Sigmoid colon (tissue), 7 donors: Measurements from ENCODE around the gene RASA1. TPM values are rescaled to one million over a fixed set of nuclear protein-coding genes. Genes with fewer than 3 reads are reported as not detected.
"Not testable (repeated sequence)": the region's sequence is repeated elsewhere in the genome, so short reads cannot be mapped to it uniquely, and the experiment has no call there.

Source experiments
- DNase-seq: peaks from one replicate; pipeline ENCODE4 v3.0.0-alpha.2; 2019
- H3K27ac ChIP-seq, 4 donors: fragments of 200-600 bp; sonication (generic); one replicate each; pipeline ENCODE4 v1.5.1; 2016 to 2019; ENCODE audit warnings: mild to moderate bottlenecking in 1 of 4
- H3K27me3 ChIP-seq, 3 donors: fragments of 200-600 bp; sonication (generic); one replicate each; pipeline ENCODE4 v1.5.1; 2019; ENCODE audit warnings: mild to moderate bottlenecking in 1 of 3
- H3K36me3 ChIP-seq, 4 donors: fragments of 200-600 bp; sonication (generic); one replicate each; pipeline ENCODE4 v1.5.1; 2016 to 2019
- H3K4me1 ChIP-seq, 4 donors: fragments of 200-600 bp; sonication (generic); one replicate each; pipeline ENCODE4 v1.5.1; 2017 to 2019
- H3K4me3 ChIP-seq, 4 donors: fragments of 200-600 bp; sonication (generic); one replicate each; pipeline ENCODE4 v1.5.1; 2017 to 2019; ENCODE audit warnings: mild to moderate bottlenecking in 2 of 4, moderate library complexity in 1 of 4
- H3K9me3 ChIP-seq, 4 donors: fragments of 200-600 bp in 3 of 4; sonication (generic) in 3 of 4; one replicate each; pipeline versions ENCODE4 v1.5.1 to v1.6.1; 2013 to 2019
- CTCF ChIP-seq, 4 experiments: fragments of 450-650 bp in 3 of 4; fragments of 200-600 bp in 1 of 4; IDR thresholded peaks; one replicate each; pipeline ENCODE4 v1.5.1; 2016 to 2019; ENCODE audit warnings: antibody characterized with exemption in 4 of 4, mild to moderate bottlenecking in 3 of 4, moderate library complexity in 2 of 4
- EP300 ChIP-seq, 4 donors: sonication (generic); formaldehyde crosslinking; IDR thresholded peaks; one replicate each; pipeline ENCODE4 v1.6.1; 2017; ENCODE audit warnings: antibody characterized with exemption in 4 of 4
- POLR2A ChIP-seq, 2 donors: fragments of 450-650 bp; IDR thresholded peaks; one replicate each; pipeline ENCODE4 v1.6.1; 2016; ENCODE audit warnings: antibody characterized with exemption in 2 of 2, mild to moderate bottlenecking in 2 of 2, moderate library complexity in 2 of 2
- POLR2AphosphoS5 ChIP-seq, 4 donors: sonication (generic); formaldehyde crosslinking; IDR thresholded peaks; one replicate each; pipeline ENCODE4 v1.6.1; 2017; ENCODE audit warnings: antibody characterized with exemption in 4 of 4
- WGBS, 2 donors: extraction: QIAGEN DNeasy Blood & Tissue Kit; methylation state at CpG; one replicate each; pipeline ENCODE4 v1.1.7; 2013; 5-methylcytosine and 5-hydroxymethylcytosine counted together
- intact Hi-C: fragments of 100-400 bp; cut with DNase I; formaldehyde crosslinking; loops from one replicate; pipeline ENCODE4 v1.15.1; 2023
- polyA plus RNA-seq, 3 donors: library from polyadenylated mRNA; stranded (reverse); fragments of 200-250 nt; gene quantifications; one replicate each; pipeline ENCODE4 v1.2.3, GENCODE V29; 2013
- total RNA-seq, 4 donors: library from RNA; depleted of rRNA; stranded (reverse); fragments of >200 nt; gene quantifications; one replicate each; pipeline ENCODE4 v1.1.0, GENCODE V29; 2016
- donor health status: healthy with polysubstance abuse.
- donor health status: Bipolar disorder and iron deficiency.
- donor health status: healthy.

Gene RASA1
- total and polyA plus RNA-seq, 7 donors, result 9.0 to 30.0 (median 22.7) TPM

GRCh38 chr5:87300176-87300575 lies 32.5 kb downstream of the RASA1 start:
- peaks cover 0 to 18% (median 11%) of the 10 kb centered on the region in 4 donors for H3K4me1 ChIP-seq
- no peak for DNase-seq
- H3K27ac ChIP-seq, result no peak overlapping the region
- TF ChIP-seq POLR2A (IDR thresholded peaks at IDR 0.05), result no peak
- no peak for TF ChIP-seq EP300 (IDR thresholded peaks at IDR 0.05)
- H3K9me3 ChIP-seq, result no peaks in the 10 kb centered on the region
- H3K4me3 ChIP-seq, result no peak overlapping the region
- H3K27me3 ChIP-seq, result no peaks in the 10 kb centered on the region
- H3K36me3 ChIP-seq, result peaks cover 0 to 11% (median 1%) of the 10 kb centered on the region in 4 donors
- intact Hi-C loops, result no loop called here
- 93 to 96% methylated on average over 6 of the region's 6 CpGs for WGBS, 2 donors

- Histone ChIP-seq H3K36me3 (peaks cover 0 to 17% (median 6%) of the 10 kb centered on the region in 4 donors), H3K9me3 (no peaks in the 10 kb centered on the region), H3K27ac (no peak overlapping the region), H3K4me3 (no peak overlapping the region), H3K27me3 (no peaks in the 10 kb centered on the region), H3K4me1 (peaks cover 0 to 18% (median 11%) of the 10 kb centered on the region in 4 donors)
- intact Hi-C loops, result no loop called here
- TF ChIP-seq POLR2AphosphoS5 (IDR thresholded peaks at IDR 0.05), result no peak
- 82 to 90% methylated on average over 2 of the region's 2 CpGs for WGBS, 2 donors
- DNase-seq, result no peak
Observed at GRCh38 chr5:87300744-87301143, 33.1 kb downstream of the RASA1 start.

GRCh38 chr5:87302061-87302460 lies 34.4 kb downstream of the RASA1 start:
- no peak for DNase-seq
- Histone ChIP-seq H3K9me3 (no peaks in the 10 kb centered on the region), H3K27ac (no peak overlapping the region), H3K36me3 (peaks cover 0 to 21% (median 6%) of the 10 kb centered on the region in 4 donors), H3K4me3 (no peak overlapping the region), H3K27me3 (no peaks in the 10 kb centered on the region), H3K4me1 (peaks cover 0 to 16% (median 11%) of the 10 kb centered on the region in 4 donors)
- intact Hi-C loops, result no loop called here
- TF ChIP-seq EP300 (IDR thresholded peaks at IDR 0.05), result no peak

- Histone ChIP-seq H3K27ac (no peak overlapping the region), H3K36me3 (peaks cover 0 to 21% (median 6%) of the 10 kb centered on the region in 4 donors), H3K4me3 (no peak overlapping the region), H3K27me3 (no peaks in the 10 kb centered on the region), H3K4me1 (peaks cover 0 to 7% (median 3%) of the 10 kb centered on the region in 4 donors), H3K9me3 (no peaks in the 10 kb centered on the region)
- TF ChIP-seq POLR2A (IDR thresholded peaks at IDR 0.05) (no peak), EP300 (IDR thresholded peaks at IDR 0.05) (no peak), POLR2AphosphoS5 (IDR thresholded peaks at IDR 0.05) (no peak), CTCF (IDR thresholded peaks at IDR 0.05) (no peak)
- DNase-seq, result no peak
- 95 to 97% methylated on average over 2 of the region's 2 CpGs for WGBS, 2 donors
- intact Hi-C loops, result no loop called here
Observed at GRCh38 chr5:87303324-87303723, 35.6 kb downstream of the RASA1 start.

GRCh38 chr5:87306090-87306489 lies 38.4 kb downstream of the RASA1 start:
- intact Hi-C loops, H3K4me3 ChIP-seq, H3K9me3 ChIP-seq, H3K27ac ChIP-seq, H3K27me3 ChIP-seq, DNase-seq, H3K4me1 ChIP-seq: not testable (repeated sequence)
- peaks cover 0 to 21% (median 6%) of the 10 kb centered on the region in 4 donors for H3K36me3 ChIP-seq
- 98% methylated on average over 2 of the region's 2 CpGs for WGBS, 2 donors

GRCh38 chr5:87307796-87308423 lies 40.2 kb downstream of the RASA1 start:
- no peak overlapping the region for H3K4me3 ChIP-seq
- WGBS, 2 donors, result 84 to 92% methylated on average over 5 of the region's 5 CpGs

More at GRCh38 chr5:87307796-87308423, 40.2 kb downstream of the RASA1 start:
- Histone ChIP-seq H3K4me1 (peaks cover 0 to 11% (median 0%) of the 10 kb centered on the region in 4 donors), H3K27ac (no peak overlapping the region), H3K36me3 (peaks cover 0 to 21% (median 6%) of the 10 kb centered on the region in 4 donors), H3K27me3 (no peaks in the 10 kb centered on the region), H3K9me3 (no peaks in the 10 kb centered on the region)
- intact Hi-C loops, result no loop called here
- no peak for DNase-seq
- no peak for TF ChIP-seq POLR2AphosphoS5 (IDR thresholded peaks at IDR 0.05)
- no peak for TF ChIP-seq EP300 (IDR thresholded peaks at IDR 0.05)
- TF ChIP-seq POLR2A (IDR thresholded peaks at IDR 0.05), result no peak
- TF ChIP-seq CTCF (IDR thresholded peaks at IDR 0.05), result no peak
